Stimulated activated CD4-positive, alpha-beta T cell treated with anti-CD3 and anti-CD28 coated beads, Interleukin-4, amount 100 ng/mL, for 4 hours (primary cell): ENCODE data around the gene AGT.
"Not testable (repeated sequence)": the region's sequence is repeated elsewhere in the genome, so short reads cannot be mapped to it uniquely, and the experiment has no call there.

Experiments
- DNase-seq, 2 experiments: peaks; one replicate each; pipeline ENCODE4 v3.0.0-alpha.2; 2020

AGT gene

GRCh38 chr1:230706887-230707731, 6.8 kb downstream of the AGT start:
- DNase-seq, result no peak

- DNase-seq, result no peak
These were observed 7.8 kb downstream of the AGT start for GRCh38 chr1:230706020-230706699.

GRCh38 chr1:230705289-230706019, 8.5 kb downstream of the AGT start:
- DNase-seq, result no peak

GRCh38 chr1:230704830-230705229, 9.1 kb downstream of the AGT start:
- DNase-seq, result no peak

DNA sequence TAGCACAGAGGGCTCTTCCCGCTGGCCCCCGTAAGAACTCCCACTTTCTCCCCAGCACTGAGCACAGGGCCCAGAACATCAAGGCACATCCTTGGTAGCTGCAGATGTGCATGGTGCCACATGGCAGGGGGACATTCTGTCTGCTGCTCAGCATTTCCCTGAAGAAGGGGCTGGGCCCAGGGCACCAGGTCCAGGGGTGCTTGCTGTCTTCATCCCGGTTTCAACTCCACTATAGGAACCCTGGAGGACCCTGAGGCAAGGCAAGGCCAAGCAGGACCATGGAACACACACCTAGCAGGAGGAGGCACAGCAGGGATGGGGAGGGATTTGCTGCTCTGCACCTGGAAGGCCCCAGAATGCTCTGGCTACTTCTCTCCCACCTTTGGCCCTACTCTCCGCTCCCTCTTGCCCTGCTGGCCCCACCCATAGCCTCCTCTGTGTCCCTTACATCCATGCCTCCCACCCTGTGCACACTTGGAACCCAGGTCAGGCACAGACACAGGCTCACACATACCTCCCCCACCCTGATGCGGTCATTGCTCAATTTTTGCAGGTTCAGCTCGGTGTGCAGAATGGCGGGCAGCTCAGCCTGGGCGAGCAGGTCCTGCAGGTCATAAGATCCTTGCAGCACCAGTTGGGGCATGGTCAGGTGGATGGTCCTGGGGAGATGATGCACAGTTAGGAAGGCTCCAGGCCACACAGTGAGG, 10.1 kb downstream of the AGT start:
- no peak for DNase-seq

- no peak for DNase-seq
These were observed 10.8 kb downstream of the AGT start for GRCh38 chr1:230702934-230703678.

DNA sequence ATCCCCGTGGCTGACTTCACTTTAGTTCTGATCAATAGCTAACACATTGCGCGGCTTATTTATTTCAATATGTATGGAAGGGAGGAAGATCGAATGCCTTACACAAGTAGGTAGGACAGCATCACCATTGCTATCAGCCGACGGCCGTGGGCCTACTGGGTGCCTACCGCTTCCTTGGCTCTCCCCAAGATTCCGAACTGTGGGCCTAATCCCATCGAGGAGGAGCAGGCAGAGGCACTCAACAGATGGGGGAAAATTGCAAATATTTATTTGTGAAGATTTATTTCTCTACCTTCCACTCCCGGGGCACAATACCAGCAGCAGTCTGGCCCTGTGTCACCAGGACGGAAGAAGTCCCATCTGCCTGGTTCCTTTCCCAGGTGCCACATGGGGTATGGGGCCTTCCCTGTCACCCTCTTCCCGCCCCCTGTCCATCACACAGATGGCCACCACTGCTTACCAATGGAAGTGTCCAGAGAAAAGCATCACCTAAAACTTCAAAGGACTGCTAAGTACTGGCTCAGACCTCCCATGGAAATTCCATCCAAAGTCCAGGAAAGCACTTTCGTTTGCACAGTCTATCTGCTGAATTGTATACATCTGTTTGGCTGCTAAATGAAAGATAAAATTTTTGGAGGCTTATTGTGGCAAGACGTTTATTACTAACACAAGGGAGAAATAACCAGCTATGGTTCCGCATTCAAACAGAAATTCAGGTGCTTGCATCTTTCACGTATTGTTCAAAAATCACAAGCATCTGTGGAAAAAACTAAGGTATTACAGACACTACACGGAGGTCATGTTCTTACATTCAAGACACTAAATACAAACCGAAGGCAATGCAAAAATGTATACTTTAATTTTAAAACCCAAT, 11.8 kb downstream of the AGT start:
- DNase-seq, result no peak

DNA sequence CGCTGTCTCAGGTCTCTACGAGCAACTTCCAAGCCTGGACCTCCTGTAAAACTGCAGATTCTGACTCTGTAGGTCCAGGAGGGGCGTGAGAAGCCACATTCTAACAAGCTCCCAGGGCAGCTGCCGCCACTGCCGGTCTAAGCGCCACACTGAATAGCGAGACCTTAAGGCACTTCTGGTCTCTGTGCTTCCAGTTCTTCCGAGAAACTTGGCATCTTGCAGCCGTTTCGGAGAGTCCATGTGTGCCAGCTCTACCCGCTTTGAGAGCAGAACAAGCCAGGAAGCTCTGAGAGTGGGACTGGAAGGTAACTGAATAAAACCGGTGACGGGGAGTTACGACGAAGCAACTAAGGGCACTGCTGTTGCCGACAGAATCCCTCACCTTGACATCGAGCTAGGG, 12.5 kb downstream of the AGT start:
- DNase-seq, result no peak

- DNase-seq, result no peak
These were observed 13.8 kb downstream of the AGT start for GRCh38 chr1:230700132-230700531.

GRCh38 chr1:230699716-230700115, 14.2 kb downstream of the AGT start:
- DNase-seq, result no peak

- DNase-seq, result not testable (repeated sequence)
These were observed 15.0 kb downstream of the AGT start for GRCh38 chr1:230698964-230699363.

DNA sequence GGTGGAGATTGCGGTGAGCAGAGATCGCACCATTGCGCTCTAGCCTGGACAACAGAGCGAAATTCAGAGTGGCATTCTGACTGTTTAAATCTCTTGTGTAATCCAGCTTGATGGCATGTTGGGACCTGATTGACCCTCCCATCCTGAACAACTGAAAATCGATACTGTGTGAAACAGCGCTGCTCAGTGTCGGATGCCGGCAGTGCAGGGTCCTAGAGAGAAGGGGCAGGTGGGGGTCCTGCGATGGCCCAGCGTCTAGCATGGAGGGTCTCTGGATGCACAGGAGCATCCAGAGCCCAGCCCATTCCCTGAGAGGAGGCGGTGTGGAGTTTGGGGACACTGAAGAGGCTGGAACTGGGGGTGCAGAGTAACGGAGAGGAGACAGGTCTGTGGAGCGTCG, 15.8 kb downstream of the AGT start:
- DNase-seq, result no peak

DNA sequence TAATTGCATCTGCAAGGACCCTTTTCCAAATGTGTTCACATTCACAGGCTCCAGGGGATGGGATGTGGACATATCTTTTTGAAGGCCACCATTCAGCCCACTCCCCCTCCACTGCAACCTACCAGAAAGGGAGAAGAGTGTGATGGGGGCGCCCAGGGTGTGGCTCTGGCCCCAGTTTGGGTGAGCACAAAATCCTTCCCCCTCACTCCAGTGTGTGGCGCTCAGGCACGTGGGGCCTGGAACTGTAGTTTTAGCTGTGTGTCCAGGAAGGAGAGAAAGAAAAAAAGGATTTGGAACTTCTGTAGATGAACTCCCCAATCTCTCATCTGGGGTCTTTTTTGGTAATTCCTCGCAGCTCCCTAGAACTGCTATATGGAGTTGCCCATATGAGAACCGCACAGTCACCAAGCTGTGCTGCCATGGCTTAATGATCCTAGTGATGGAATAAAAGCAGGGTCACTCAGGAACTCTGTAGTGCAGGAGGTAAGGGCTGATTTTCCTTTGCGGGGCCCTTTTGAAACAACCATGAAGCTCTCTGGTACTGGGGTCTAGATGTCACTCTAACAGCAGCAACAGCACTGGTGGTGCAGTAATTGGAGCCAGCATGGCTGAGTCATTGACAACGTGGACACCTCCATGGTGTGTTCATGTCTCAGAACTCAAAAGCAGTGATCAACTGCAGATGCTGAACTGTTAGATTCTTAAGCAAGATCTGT, 17.0 kb downstream of the AGT start:
- DNase-seq, result no peak

DNA sequence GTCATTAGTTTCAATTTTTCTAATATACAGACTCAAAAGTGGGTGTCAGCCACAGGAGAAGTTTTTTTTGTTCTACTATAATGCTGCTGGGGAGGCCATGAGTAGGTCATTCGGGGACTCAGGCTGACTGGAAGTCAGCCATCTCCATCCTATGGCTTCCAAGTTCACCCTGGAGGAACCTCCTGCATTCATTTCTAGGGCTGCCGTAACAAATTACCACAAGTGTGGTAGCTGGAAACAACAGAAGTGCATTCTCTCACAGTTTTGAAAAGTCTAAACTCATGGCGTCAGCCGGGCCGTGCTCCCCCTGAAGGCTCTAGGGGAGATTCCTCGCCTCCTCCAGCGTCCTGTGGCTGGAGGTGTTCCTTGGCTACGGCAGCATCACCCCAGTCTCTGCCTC, 17.7 kb downstream of the AGT start:
- no peak for DNase-seq

GRCh38 chr1:230694991-230695390, 18.9 kb downstream of the AGT start:
- no peak for DNase-seq

GRCh38 chr1:230694464-230694863, 19.5 kb downstream of the AGT start:
- DNase-seq, result no peak

DNA sequence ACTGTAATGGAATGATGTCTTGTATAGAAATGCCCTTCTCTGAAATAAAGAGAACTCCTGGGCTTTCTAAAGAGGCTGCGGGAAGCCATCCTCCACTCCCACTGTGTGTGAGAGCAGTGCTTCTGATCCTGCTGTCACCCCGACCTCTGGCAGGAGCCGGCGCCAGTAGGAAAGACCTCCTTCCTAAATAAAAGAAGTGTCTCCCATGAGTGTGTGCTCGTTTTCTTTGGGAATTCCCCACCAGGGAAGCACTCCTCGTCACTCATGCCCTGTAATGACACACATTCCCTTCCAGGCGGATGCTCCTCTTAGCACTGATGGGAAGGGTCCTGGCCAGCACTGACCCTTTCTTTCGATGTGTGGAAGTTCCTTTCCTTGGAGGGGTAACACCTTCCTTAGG, 20.1 kb downstream of the AGT start:
- no peak for DNase-seq

DNA sequence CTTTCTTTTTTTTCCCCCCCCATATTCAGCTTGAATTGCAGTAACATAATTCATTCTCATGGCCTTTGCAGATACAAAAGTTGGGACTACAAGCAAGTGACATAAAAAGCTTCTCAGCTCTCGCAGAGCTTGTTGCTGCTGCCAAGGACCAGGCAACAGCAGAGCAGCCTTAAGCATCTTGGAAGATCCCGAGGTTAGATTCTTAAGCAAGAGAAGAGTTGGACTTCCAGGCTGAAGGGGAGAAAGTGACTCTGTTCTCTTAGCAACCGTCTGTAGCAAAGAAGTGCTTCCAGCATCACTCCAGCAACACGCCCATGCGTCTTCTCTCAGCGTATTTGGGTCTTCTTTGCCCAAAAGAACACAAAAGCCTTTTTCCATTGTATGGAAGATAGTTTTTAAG, 20.7 kb downstream of the AGT start:
- no peak for DNase-seq

GRCh38 chr1:230691615-230692014, 22.3 kb downstream of the AGT start:
- DNase-seq, result no peak

- DNase-seq, result no peak
These were observed 23.8 kb downstream of the AGT start for GRCh38 chr1:230690101-230690500.

DNA sequence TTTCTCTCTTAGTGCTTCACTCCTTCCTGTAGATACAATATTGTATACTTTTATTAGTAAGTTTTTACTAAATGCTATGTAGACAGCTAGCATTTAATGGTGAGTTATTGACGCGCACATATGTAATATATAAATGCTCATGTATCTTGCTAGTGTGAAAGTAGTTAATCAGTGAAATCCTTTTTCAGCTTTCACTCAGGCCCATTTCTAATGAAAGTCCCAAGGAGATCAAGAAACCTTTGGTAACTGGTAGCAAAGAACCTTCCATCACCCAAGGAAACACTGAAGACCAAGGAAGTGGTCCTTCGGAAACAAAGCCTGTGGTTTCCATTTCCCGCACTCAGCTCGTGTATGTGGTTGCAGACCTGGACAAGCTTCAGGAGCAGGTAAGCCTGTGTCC, 27.2 kb downstream of the AGT start:
- DNase-seq, result no peak
